Kidney (tissue), 14 donors: ENCODE data around the gene PIP5K1C. TPM values are rescaled to one million over a fixed set of nuclear protein-coding genes. Genes with fewer than 3 reads are reported as not detected.

ENCODE experiments used
- DNase-seq, 5 donors: peaks; one replicate each; pipeline ENCODE4 v3.0.0-alpha.2; 2013 to 2020
- FAIRE-seq: peaks from 2 replicates; lab custom pipeline; 2012; peaks lifted over from hg19 to GRCh38; lab: Jason Lieb, UNC
- H3K27ac ChIP-seq, 2 donors: one replicate each; pipeline ENCODE4 v1.7.0; 2013; ENCODE audit warnings: low read depth in 2 of 2, low read length in 2 of 2, inconsistent platforms in 1 of 2
- H3K27me3 ChIP-seq: one replicate; pipeline ENCODE4 v1.7.1; 2013; ENCODE audit warnings: low read length, inconsistent platforms; ENCODE audit not compliant: control insufficient read depth, insufficient read depth
- H3K36me3 ChIP-seq, 3 donors: one replicate each; pipeline versions ENCODE4 v1.7.0 to v1.7.1; 2013; ENCODE audit warnings: low read length in 3 of 3, control low read depth in 1 of 3, inconsistent platforms in 1 of 3; ENCODE audit not compliant: insufficient read depth in 3 of 3, control insufficient read depth in 2 of 3
- H3K4me1 ChIP-seq, 3 donors: one replicate each; pipeline versions ENCODE4 v1.7.0 to v1.7.1; 2013; ENCODE audit warnings: low read length in 3 of 3, inconsistent platforms in 1 of 3, low read depth in 1 of 3; ENCODE audit not compliant: control insufficient read depth in 2 of 3, insufficient read depth in 2 of 3
- H3K4me3 ChIP-seq, 3 donors: one replicate each; pipeline versions ENCODE4 v1.7.0 to v1.8.1; 2013; ENCODE audit warnings: low read length in 3 of 3, control low read depth in 1 of 3, inconsistent platforms in 1 of 3
- H3K9ac ChIP-seq, 3 donors: one replicate each; pipeline versions ENCODE4 v1.7.0 to v1.7.1; 2013; ENCODE audit warnings: low read length in 3 of 3, control low read depth in 1 of 3, inconsistent platforms in 1 of 3
- H3K9me3 ChIP-seq, 3 donors: one replicate each; pipeline versions ENCODE4 v1.7.0 to v1.7.1; 2013; ENCODE audit warnings: low read length in 3 of 3, control low read depth in 1 of 3, inconsistent platforms in 1 of 3; ENCODE audit not compliant: control insufficient read depth in 2 of 3, insufficient read depth in 1 of 3
- CTCF ChIP-seq: IDR thresholded peaks from 3 replicates; pipeline ENCODE4 v1.5.1; 2012; ENCODE audit warnings: mild to moderate bottlenecking, moderate library complexity, borderline replicate concordance; ENCODE audit not compliant: insufficient read depth; ENCODE audit errors: extremely low read depth
- intact Hi-C: fragments of 100-400 bp; cut with DNase I; formaldehyde crosslinking; loops from one replicate; pipeline ENCODE4 v1.11.1; 2022
- polyA plus RNA-seq: library from polyadenylated mRNA; stranded (reverse); fragments of 350-450 nt; fragmentation: Illumina TruSeq; extraction: RNeasy Lipid Tissue Mini Kit (QIAGEN cat#74804); gene quantifications from one replicate; pipeline ENCODE4 v1.2.3, GENCODE V29; 2014; ENCODE audit warnings: low read depth, low replicate concordance; ENCODE audit not compliant: insufficient read depth
- total RNA-seq: library from RNA; stranded (reverse); fragmentation: NEBNext Ultra II Directional; extraction: Animal tissue kit (Norgen Biotek cat#: 25700); gene quantifications from one replicate; pipeline ENCODE4 v1.2.1, GENCODE V29; 2021
- donor health status: control.
- donor health status: control.
- donor health status: control.
- donor health status: control.
- donor health status: control.
- donor health status: DM: yes; HTN: yes; CAD: no.
- donor health status: Normal renal cell carcinoma (clear cell type).

The PIP5K1C gene
- total and polyA plus RNA-seq, 2 donors from 2014 or later = 11.2 to 35.6 TPM

DNA sequence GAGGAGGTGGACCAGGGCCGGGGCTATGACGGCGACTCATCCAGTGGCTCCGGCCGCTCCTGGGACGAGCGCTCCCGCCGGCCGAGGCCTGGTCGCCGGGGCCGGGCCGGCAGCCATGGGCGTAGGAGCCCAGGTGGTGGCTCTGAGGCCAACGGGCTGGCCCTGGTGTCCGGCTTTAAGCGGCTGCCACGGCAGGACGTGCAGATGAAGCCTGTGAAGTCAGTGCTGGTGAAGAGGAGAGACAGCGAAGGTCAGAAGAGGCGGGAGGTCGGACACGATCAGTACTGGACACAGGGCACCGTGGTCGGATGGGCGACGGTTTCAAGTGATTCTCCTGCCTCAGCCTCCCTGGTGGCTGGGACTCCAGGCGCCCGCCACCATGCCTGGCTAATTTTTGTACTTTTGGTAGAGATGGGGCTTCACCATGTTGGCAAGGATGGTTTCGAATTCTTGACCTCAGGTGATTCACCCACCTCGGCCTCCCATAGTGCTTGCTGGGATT is 30.2 kb upstream of the PIP5K1C start:
- Histone ChIP-seq H3K4me1 (no peaks in the 10 kb centered on the region), H3K9ac (no peak overlapping the region), H3K36me3 (no peaks in the 10 kb centered on the region), H3K9me3 (no peaks in the 10 kb centered on the region), H3K4me3 (no peak overlapping the region), H3K27ac (no peak overlapping the region), H3K27me3 (no peaks in the 10 kb centered on the region)
- intact Hi-C loops = no loop called here
- no peak for FAIRE-seq
- DNase-seq = no peak
- no peak for TF ChIP-seq CTCF

- H3K9me3 ChIP-seq = no peaks in the 10 kb centered on the region
- intact Hi-C loops = no loop called here
- H3K9ac ChIP-seq = no peak overlapping the region
- FAIRE-seq (no peak), DNase-seq (peak; percentile 85 to 91 (median 88))
- no peak for TF ChIP-seq CTCF
- H3K36me3 ChIP-seq = no peaks in the 10 kb centered on the region
- H3K27ac ChIP-seq = peak overlapping the region in 1 of 2 donors; percentile 16
- H3K4me3 ChIP-seq = no peak overlapping the region
- H3K4me1 ChIP-seq = peaks cover 0 to 3% (median under 1%) of the 10 kb centered on the region in 3 donors
- no peaks in the 10 kb centered on the region for H3K27me3 ChIP-seq
Measured at GRCh38 chr19:3725640-3726310, 25.5 kb upstream of the PIP5K1C start.

GRCh38 chr19:3725121-3725520 is 24.9 kb upstream of the PIP5K1C start:
- no peak for FAIRE-seq
- H3K9me3 ChIP-seq = no peaks in the 10 kb centered on the region
- TF ChIP-seq CTCF = no peak
- intact Hi-C loops = no loop called here
- no peaks in the 10 kb centered on the region for H3K27me3 ChIP-seq
- H3K4me3 ChIP-seq = no peak overlapping the region
- H3K36me3 ChIP-seq = no peaks in the 10 kb centered on the region
- no peak overlapping the region for H3K27ac ChIP-seq
- DNase-seq = no peak
- no peak overlapping the region for H3K9ac ChIP-seq
- H3K4me1 ChIP-seq = peaks cover 0 to 5% (median 3%) of the 10 kb centered on the region in 3 donors
